Adrenal gland (tissue), 12 donors: ENCODE data around the gene EYS. TPM values are rescaled to one million over a fixed set of nuclear protein-coding genes. Genes with fewer than 3 reads are reported as not detected.

Source experiments
- DNase-seq, 7 donors: peaks; one replicate each; pipeline ENCODE4 v3.0.0-alpha.2; 2019 to 2020
- H3K27ac ChIP-seq, 5 donors: fragments of 200-600 bp; sonication (generic) in 4 of 5; 1 replicate in 3 of 5; 2 replicates in 2 of 5; pipeline versions ENCODE4 v1.5.1 to v1.8.0; 2016 to 2020; ENCODE audit warnings: mild to moderate bottlenecking in 1 of 5
- H3K27me3 ChIP-seq: fragments of 200-600 bp; 2 replicates; pipeline ENCODE4 v1.8.0; 2021
- H3K36me3 ChIP-seq, 2 donors: fragments of 200-600 bp; replicated peaks in 1 of 2; 1 replicate in 1 of 2; 2 replicates in 1 of 2; pipeline versions ENCODE4 v1.5.1 to v1.8.0; 2018 to 2022
- H3K4me1 ChIP-seq, 2 donors: fragments of 200-600 bp; replicated peaks in 1 of 2; 1 replicate in 1 of 2; 2 replicates in 1 of 2; pipeline versions ENCODE4 v1.5.1 to v1.8.0; 2018 to 2021
- H3K4me3 ChIP-seq, 4 donors: fragments of 200-600 bp; sonication (generic) in 3 of 4; one replicate each; pipeline ENCODE4 v1.5.1; 2016 to 2018
- H3K9me3 ChIP-seq, 3 donors: fragments of 200-600 bp; sonication (generic) in 1 of 3; replicated peaks in 1 of 3; 1 replicate in 2 of 3; 2 replicates in 1 of 3; pipeline versions ENCODE4 v1.5.1 to v1.8.0; 2016 to 2021
- CTCF ChIP-seq, 6 experiments: fragments of 450-650 bp in 4 of 6; fragments of 200-600 bp in 2 of 6; sonication (generic) in 1 of 6; IDR thresholded peaks; 1 replicate in 5 of 6; 2 replicates in 1 of 6; pipeline versions ENCODE4 v1.5.1 to v1.8.0; 2016 to 2021; ENCODE audit warnings: antibody characterized with exemption in 6 of 6, mild to moderate bottlenecking in 2 of 6, moderate library complexity in 1 of 6
- POLR2A ChIP-seq, 2 donors: fragments of 450-650 bp; IDR thresholded peaks; one replicate each; pipeline ENCODE4 v1.6.1; 2017; ENCODE audit warnings: antibody characterized with exemption in 2 of 2, mild to moderate bottlenecking in 2 of 2, moderate library complexity in 1 of 2
- WGBS, 4 donors: extraction: QIAGEN DNeasy Blood & Tissue Kit in 2 of 4; methylation state at CpG; one replicate each; pipeline versions ENCODE4 v1.1.5 to v1.1.7; 2013 to 2017; 5-methylcytosine and 5-hydroxymethylcytosine counted together
- intact Hi-C, 2 donors: fragments of 100-400 bp; cut with DNase I; formaldehyde crosslinking; loops; one replicate each; pipeline versions ENCODE4 v1.14.1 to v1.15.0; 2022 to 2023
- polyA plus RNA-seq, 3 donors: library from polyadenylated mRNA; stranded (reverse); fragments of 200-250 nt in 2 of 3; fragments of 350-450 nt in 1 of 3; fragmentation: Illumina TruSeq in 1 of 3; extraction: RNeasy Lipid Tissue Mini Kit (QIAGEN cat#74804) in 1 of 3; gene quantifications; one replicate each; pipeline ENCODE4 v1.2.3, GENCODE V29; 2013 to 2014
- total RNA-seq, 9 donors: library from RNA; depleted of rRNA in 4 of 9; stranded (reverse); fragments of >200 nt in 4 of 9; fragments of 120-200 nt in 1 of 9; fragmentation: NEBNext Ultra II Directional in 1 of 9; extraction: Animal tissue kit (Norgen Biotek cat#: 25700) in 1 of 9; gene quantifications; one replicate each; pipeline versions ENCODE4 v1.1.0 to v1.2.4, GENCODE V29; 2013 to 2023
- donor health status: healthy with polysubstance abuse.
- donor health status: Bipolar disorder and iron deficiency.
- donor health status: DM: yes; HTN: yes; CAD: no.
- donor health status: DM: no; HTN: no; CAD: no.
- donor health status: DM: no; HTN: no; CAD: no.
- donor health status: DM: yes; HTN: yes; CAD: no.

EYS gene
- total and polyA plus RNA-seq, 12 donors = 0.03 to 3.1 (median 0.18) TPM; not detected in 7

- WGBS, 4 donors = 83 to 90% (median 84%) methylated on average over 3 of the region's 3 CpGs
- intact Hi-C loops = no loop called here
- no peak overlapping the region for H3K4me3 ChIP-seq
- no peak overlapping the region for H3K27ac ChIP-seq
- TF ChIP-seq POLR2A (IDR thresholded peaks at IDR 0.05) (no peak), CTCF (IDR thresholded peaks at IDR 0.05) (no peak)
- H3K36me3 ChIP-seq = no peaks in the 10 kb centered on the region
- H3K4me1 ChIP-seq = no peaks in the 10 kb centered on the region
- H3K9me3 ChIP-seq = no peaks in the 10 kb centered on the region
- no peak for DNase-seq
- H3K27me3 ChIP-seq = no peaks in the 10 kb centered on the region
These were observed 296.7 kb downstream of the EYS start for GRCh38 chr6:65410309-65410708.

GRCh38 chr6:65402564-65402963 is 304.5 kb downstream of the EYS start:
- Histone ChIP-seq H3K4me1 (no peaks in the 10 kb centered on the region), H3K27ac (no peak overlapping the region), H3K4me3 (no peak overlapping the region), H3K9me3 (no peaks in the 10 kb centered on the region), H3K27me3 (no peaks in the 10 kb centered on the region), H3K36me3 (no peaks in the 10 kb centered on the region)
- DNase-seq = no peak
- intact Hi-C loops = no loop called here
- no peak for TF ChIP-seq POLR2A (IDR thresholded peaks at IDR 0.05)
- TF ChIP-seq CTCF (IDR thresholded peaks at IDR 0.05) = no peak

- Histone ChIP-seq H3K9me3 (no peaks in the 10 kb centered on the region), H3K36me3 (no peaks in the 10 kb centered on the region), H3K4me3 (no peak overlapping the region), H3K27me3 (no peaks in the 10 kb centered on the region), H3K4me1 (no peaks in the 10 kb centered on the region), H3K27ac (no peak overlapping the region)
- WGBS, 4 donors = 93 to 98% (median 93%) methylated on average over 1 of the region's 1 CpG
- intact Hi-C loops = no loop called here
- TF ChIP-seq CTCF (IDR thresholded peaks at IDR 0.05) (no peak), POLR2A (IDR thresholded peaks at IDR 0.05) (no peak)
- DNase-seq = no peak
These were observed 307.5 kb downstream of the EYS start for GRCh38 chr6:65399355-65400084.

- Histone ChIP-seq H3K4me3 (no peak overlapping the region), H3K36me3 (no peaks in the 10 kb centered on the region), H3K4me1 (no peaks in the 10 kb centered on the region), H3K27ac (no peak overlapping the region), H3K9me3 (no peaks in the 10 kb centered on the region), H3K27me3 (no peaks in the 10 kb centered on the region)
- intact Hi-C loops = no loop called here
- no peak for TF ChIP-seq CTCF (IDR thresholded peaks at IDR 0.05)
- TF ChIP-seq POLR2A (IDR thresholded peaks at IDR 0.05) = no peak
- 43 to 62% (median 51%) methylated on average over 2 of the region's 2 CpGs for WGBS, 4 donors
- no peak for DNase-seq
These were observed 308.2 kb downstream of the EYS start for GRCh38 chr6:65398851-65399250.
